HepG2 (cell line): Measurements from ENCODE around the gene UGT2A2.

Source experiments
- CTCF ChIP-seq: sonication (generic); formaldehyde crosslinking; IDR thresholded peaks from 2 replicates; pipeline ENCODE4 v1.5.0; 2020; ENCODE audit warnings: mild to moderate bottlenecking, missing genetic modification reagents, moderate library complexity
- POLR2AphosphoS5 ChIP-seq: IDR thresholded peaks from 2 replicates; pipeline ENCODE4 v1.6.1; 2012; ENCODE audit warnings: low read depth, low read length
- RFX1 ChIP-seq: fragments of 450-650 bp; IDR thresholded peaks from 2 replicates; pipeline ENCODE4 v1.6.1; 2017
- SRSF4 ChIP-seq: fragments of 200-400 bp; formaldehyde crosslinking; IDR thresholded peaks from one replicate; pipeline ENCODE4 v1.6.1; 2018; ENCODE audit warnings: mild to moderate bottlenecking, low read depth, low read length, moderate library complexity; ENCODE audit not compliant: poor library complexity, severe bottlenecking

DNA sequence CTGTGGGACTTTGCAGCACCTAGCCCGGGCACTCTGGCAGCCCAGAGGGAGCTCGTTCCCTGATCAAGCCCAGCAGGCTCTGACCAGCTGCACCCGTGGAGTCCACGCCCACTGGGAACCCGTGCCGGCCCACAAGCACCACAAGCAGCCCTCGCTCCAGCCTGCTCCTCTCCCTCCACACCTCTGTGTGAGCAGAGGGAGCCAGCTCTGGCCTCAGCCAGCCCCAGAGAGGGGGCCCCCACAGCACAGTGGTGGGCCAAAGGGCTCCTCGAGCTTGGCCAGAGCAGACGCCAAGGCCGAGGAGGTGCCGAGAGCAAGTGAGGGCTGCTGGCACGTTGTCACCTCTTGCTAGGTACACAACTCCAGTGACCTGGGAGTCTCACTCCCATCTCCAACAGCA, 18.7 kb upstream of the UGT2A2 start:
- TF ChIP-seq RFX1 (no peak), POLR2AphosphoS5 (no peak), SRSF4 (no peak), CTCF (CRISPR knock-in tag) (no peak)
